Activated T-helper 17 cell treated with anti-CD3 and anti-CD28 coated beads, Interleukin-2, amount 50 U/mL, for 72 hours (primary cell): ENCODE results near the gene CDH13. TPM values are rescaled to one million over a fixed set of nuclear protein-coding genes. Genes with fewer than 3 reads are reported as not detected.

Experiments used
- ATAC-seq: fragments of 150-1000 bp; cut with Tn5 transposase; replicated peaks from 2 replicates; pipeline ENCODE4 v1.10.0; 2021; ENCODE audit warnings: mild to moderate bottlenecking, moderate library complexity
- H3K27ac Mint-ChIP-seq: one replicate; pipeline ENCODE4 v1.8.0; 2022; ENCODE audit warnings: mixed read lengths
- H3K27me3 Mint-ChIP-seq: one replicate; pipeline ENCODE4 v1.8.0; 2022; ENCODE audit warnings: mixed read lengths
- H3K36me3 Mint-ChIP-seq: one replicate; pipeline ENCODE4 v1.8.0; 2022; ENCODE audit warnings: low read depth, mild to moderate bottlenecking, mixed read lengths
- H3K4me1 Mint-ChIP-seq: one replicate; pipeline ENCODE4 v1.8.0; 2022; ENCODE audit warnings: mixed read lengths
- H3K4me3 Mint-ChIP-seq: one replicate; pipeline ENCODE4 v1.8.0; 2022; ENCODE audit warnings: mild to moderate bottlenecking, mixed read lengths
- H3K9me3 Mint-ChIP-seq: one replicate; pipeline ENCODE4 v1.8.0; 2022; ENCODE audit warnings: mixed read lengths
- total RNA-seq, 2 donors: library from RNA; stranded (reverse); gene quantifications; one replicate each; pipeline ENCODE4 v1.2.3, GENCODE V29; 2022

CDH13 gene
- total RNA-seq, 2 donors from 2014 or later = not detected

- Mint-ChIP-seq H3K36me3 (no peaks in the 10 kb centered on the region), H3K27ac (no peak overlapping the region), H3K4me3 (no peak overlapping the region), H3K9me3 (no peaks in the 10 kb centered on the region), H3K27me3 (no peaks in the 10 kb centered on the region), H3K4me1 (no peaks in the 10 kb centered on the region)
- ATAC-seq = no peak
These were observed 999.4 kb downstream of the CDH13 start for GRCh38 chr16:83626204-83626603.

GRCh38 chr16:83626676-83627075 lies 999.9 kb downstream of the CDH13 start:
- H3K27me3 Mint-ChIP-seq = no peaks in the 10 kb centered on the region
- no peaks in the 10 kb centered on the region for H3K36me3 Mint-ChIP-seq
- H3K4me3 Mint-ChIP-seq = no peak overlapping the region
- no peak overlapping the region for H3K27ac Mint-ChIP-seq
- H3K4me1 Mint-ChIP-seq = no peaks in the 10 kb centered on the region
- ATAC-seq = no peak
- H3K9me3 Mint-ChIP-seq = no peaks in the 10 kb centered on the region

- H3K27me3 Mint-ChIP-seq = no peaks in the 10 kb centered on the region
- ATAC-seq = no peak
- H3K36me3 Mint-ChIP-seq = no peaks in the 10 kb centered on the region
- H3K4me3 Mint-ChIP-seq = no peak overlapping the region
- no peak overlapping the region for H3K27ac Mint-ChIP-seq
- H3K4me1 Mint-ChIP-seq = no peaks in the 10 kb centered on the region
- no peaks in the 10 kb centered on the region for H3K9me3 Mint-ChIP-seq
These were observed 1001.2 kb downstream of the CDH13 start for GRCh38 chr16:83627996-83628395.

- H3K4me3 Mint-ChIP-seq = no peak overlapping the region
- H3K4me1 Mint-ChIP-seq = no peaks in the 10 kb centered on the region
- H3K36me3 Mint-ChIP-seq = no peaks in the 10 kb centered on the region
- H3K9me3 Mint-ChIP-seq = no peaks in the 10 kb centered on the region
- no peak for ATAC-seq
- no peaks in the 10 kb centered on the region for H3K27me3 Mint-ChIP-seq
- no peak overlapping the region for H3K27ac Mint-ChIP-seq
These were observed 1002.7 kb downstream of the CDH13 start for GRCh38 chr16:83629426-83629825.

- H3K4me3 Mint-ChIP-seq = no peak overlapping the region
- H3K4me1 Mint-ChIP-seq = no peaks in the 10 kb centered on the region
- no peaks in the 10 kb centered on the region for H3K36me3 Mint-ChIP-seq
- no peaks in the 10 kb centered on the region for H3K27me3 Mint-ChIP-seq
- H3K9me3 Mint-ChIP-seq = no peaks in the 10 kb centered on the region
- H3K27ac Mint-ChIP-seq = no peak overlapping the region
- no peak for ATAC-seq
These were observed 1003.1 kb downstream of the CDH13 start for GRCh38 chr16:83629836-83630235.

GRCh38 chr16:83630979-83631378 lies 1004.2 kb downstream of the CDH13 start:
- Mint-ChIP-seq H3K9me3 (peaks cover under 1% of the 10 kb centered on the region), H3K4me1 (no peaks in the 10 kb centered on the region)

GRCh38 chr16:83633286-83633685 lies 1006.5 kb downstream of the CDH13 start:
- H3K4me3 Mint-ChIP-seq = no peak overlapping the region
- H3K27ac Mint-ChIP-seq = no peak overlapping the region
- H3K36me3 Mint-ChIP-seq = no peaks in the 10 kb centered on the region
- H3K9me3 Mint-ChIP-seq = peaks cover 5% of the 10 kb centered on the region
- no peaks in the 10 kb centered on the region for H3K4me1 Mint-ChIP-seq
- H3K27me3 Mint-ChIP-seq = no peaks in the 10 kb centered on the region
- no peak for ATAC-seq

More at GRCh38 chr16:83630979-83631378, 1004.2 kb downstream of the CDH13 start:
- H3K27ac Mint-ChIP-seq = no peak overlapping the region
- no peak for ATAC-seq
- H3K4me3 Mint-ChIP-seq = no peak overlapping the region
- no peaks in the 10 kb centered on the region for H3K27me3 Mint-ChIP-seq
- H3K36me3 Mint-ChIP-seq = no peaks in the 10 kb centered on the region

GRCh38 chr16:83648347-83648746 lies 1021.6 kb downstream of the CDH13 start:
- Mint-ChIP-seq H3K4me1 (no peaks in the 10 kb centered on the region), H3K4me3 (no peak overlapping the region), H3K27ac (no peak overlapping the region), H3K9me3 (no peaks in the 10 kb centered on the region), H3K36me3 (no peaks in the 10 kb centered on the region), H3K27me3 (peaks cover 3% of the 10 kb centered on the region)
- no peak for ATAC-seq

- no peaks in the 10 kb centered on the region for H3K36me3 Mint-ChIP-seq
- no peak overlapping the region for H3K27ac Mint-ChIP-seq
- H3K4me1 Mint-ChIP-seq = no peaks in the 10 kb centered on the region
- H3K9me3 Mint-ChIP-seq = no peaks in the 10 kb centered on the region
- peaks cover 8% of the 10 kb centered on the region for H3K27me3 Mint-ChIP-seq
- no peak overlapping the region for H3K4me3 Mint-ChIP-seq
- ATAC-seq = no peak
These were observed 1025.1 kb downstream of the CDH13 start for GRCh38 chr16:83651871-83652270.

GRCh38 chr16:83652943-83653342 lies 1026.2 kb downstream of the CDH13 start:
- ATAC-seq = no peak
- no peaks in the 10 kb centered on the region for H3K4me1 Mint-ChIP-seq
- H3K36me3 Mint-ChIP-seq = no peaks in the 10 kb centered on the region
- H3K27me3 Mint-ChIP-seq = peaks cover 8% of the 10 kb centered on the region
- H3K27ac Mint-ChIP-seq = no peak overlapping the region
- H3K9me3 Mint-ChIP-seq = no peaks in the 10 kb centered on the region
- no peak overlapping the region for H3K4me3 Mint-ChIP-seq

GRCh38 chr16:83653785-83654184 lies 1027.0 kb downstream of the CDH13 start:
- H3K4me3 Mint-ChIP-seq = no peak overlapping the region
- no peaks in the 10 kb centered on the region for H3K4me1 Mint-ChIP-seq
- no peaks in the 10 kb centered on the region for H3K36me3 Mint-ChIP-seq
- no peak overlapping the region for H3K27ac Mint-ChIP-seq
- no peaks in the 10 kb centered on the region for H3K9me3 Mint-ChIP-seq
- no peak for ATAC-seq
- peaks cover 8% of the 10 kb centered on the region for H3K27me3 Mint-ChIP-seq

GRCh38 chr16:83660282-83660681 lies 1033.5 kb downstream of the CDH13 start:
- H3K27me3 Mint-ChIP-seq = no peaks in the 10 kb centered on the region
- no peaks in the 10 kb centered on the region for H3K9me3 Mint-ChIP-seq
- H3K4me1 Mint-ChIP-seq = no peaks in the 10 kb centered on the region
- no peak overlapping the region for H3K4me3 Mint-ChIP-seq
- ATAC-seq = no peak
- no peaks in the 10 kb centered on the region for H3K36me3 Mint-ChIP-seq
- H3K27ac Mint-ChIP-seq = no peak overlapping the region

- Mint-ChIP-seq H3K27me3 (peaks cover 3% of the 10 kb centered on the region), H3K36me3 (no peaks in the 10 kb centered on the region), H3K27ac (no peak overlapping the region), H3K9me3 (peaks cover 2% of the 10 kb centered on the region), H3K4me1 (no peaks in the 10 kb centered on the region), H3K4me3 (no peak overlapping the region)
- ATAC-seq = no peak
These were observed 1034.9 kb downstream of the CDH13 start for GRCh38 chr16:83661656-83662055.

GRCh38 chr16:83666449-83666848 lies 1039.7 kb downstream of the CDH13 start:
- Mint-ChIP-seq H3K36me3 (no peaks in the 10 kb centered on the region), H3K27me3 (peaks cover 4% of the 10 kb centered on the region), H3K9me3 (peaks cover 5% of the 10 kb centered on the region), H3K27ac (no peak overlapping the region), H3K4me3 (no peak overlapping the region), H3K4me1 (no peaks in the 10 kb centered on the region)
- ATAC-seq = no peak

- Mint-ChIP-seq H3K27me3 (peaks cover 8% of the 10 kb centered on the region), H3K9me3 (peaks cover 5% of the 10 kb centered on the region), H3K36me3 (no peaks in the 10 kb centered on the region), H3K4me3 (no peak overlapping the region), H3K27ac (no peak overlapping the region), H3K4me1 (no peaks in the 10 kb centered on the region)
- no peak for ATAC-seq
These were observed 1042.7 kb downstream of the CDH13 start for GRCh38 chr16:83669456-83669855.

GRCh38 chr16:83674931-83675535 lies 1048.3 kb downstream of the CDH13 start:
- no peak overlapping the region for H3K4me3 Mint-ChIP-seq
- no peak for ATAC-seq
- H3K9me3 Mint-ChIP-seq = no peaks in the 10 kb centered on the region
- no peaks in the 10 kb centered on the region for H3K4me1 Mint-ChIP-seq
- H3K27me3 Mint-ChIP-seq = peaks cover 4% of the 10 kb centered on the region
- H3K36me3 Mint-ChIP-seq = no peaks in the 10 kb centered on the region
- no peak overlapping the region for H3K27ac Mint-ChIP-seq
